WTC11 (cell line): ENCODE results near the gene SLC16A9. TPM values are rescaled to one million over a fixed set of nuclear protein-coding genes. Genes with fewer than 3 reads are reported as not detected.

Experiments used
- ATAC-seq: fragments of 200-7000 bp; cut with Tn5 transposase; 2 replicates; pipeline ENCODE4 v1.10.0; 2021; ENCODE audit warnings: mild to moderate bottlenecking, moderate library complexity
- CTCF ChIA-PET: fragments of 300-600 bp; sonication (Branson Sonifier 250); formaldehyde crosslinking; loops from one replicate; lab custom pipeline; 2021; ENCODE audit warnings: antibody characterized with exemption; lab: Charles Lee
- POLR2A ChIA-PET: fragments of 350-600 bp; sonication (Branson Sonifier 250); formaldehyde crosslinking; loops from one replicate; lab custom pipeline; 2021; ENCODE audit warnings: antibody characterized with exemption; lab: Charles Lee
- DNase-seq: peaks from one replicate; pipeline ENCODE4 v3.0.0; 2021; ENCODE audit warnings: low spot score
- H3K27ac Mint-ChIP-seq: 2 replicates; pipeline ENCODE4 v1.8.0; 2021; ENCODE audit warnings: mixed read lengths
- H3K27me3 Mint-ChIP-seq: 2 replicates; pipeline ENCODE4 v1.8.0; 2021; ENCODE audit warnings: low read depth, mild to moderate bottlenecking, moderate library complexity, mixed read lengths
- H3K36me3 Mint-ChIP-seq: 2 replicates; pipeline ENCODE4 v1.8.0; 2021; ENCODE audit warnings: mixed read lengths
- H3K4me1 Mint-ChIP-seq: 2 replicates; pipeline ENCODE4 v1.8.0; 2022; ENCODE audit warnings: mixed read lengths
- H3K4me3 Mint-ChIP-seq: 2 replicates; pipeline ENCODE4 v1.8.0; 2021; ENCODE audit warnings: mild to moderate bottlenecking, moderate library complexity, mixed read lengths
- H3K9me3 Mint-ChIP-seq: 2 replicates; pipeline ENCODE4 v1.8.0; 2021; ENCODE audit warnings: mixed read lengths
- AFF4 ChIP-seq: sonication (generic); formaldehyde crosslinking; IDR thresholded peaks from 2 replicates; pipeline ENCODE4 v1.8.1; 2023; ENCODE audit warnings: mild to moderate bottlenecking, missing genetic modification reagents, borderline replicate concordance
- ATF3 ChIP-seq: sonication (generic); formaldehyde crosslinking; conservative IDR thresholded peaks from 2 replicates; pipeline ENCODE4 v1.8.1; 2022; ENCODE audit warnings: mild to moderate bottlenecking, missing genetic modification reagents
- ATF6 ChIP-seq: sonication (generic); formaldehyde crosslinking; IDR thresholded peaks from 2 replicates; pipeline ENCODE4 v1.8.1; 2023; ENCODE audit warnings: mild to moderate bottlenecking, missing genetic modification reagents
- CREB1 ChIP-seq: sonication (generic); formaldehyde crosslinking; IDR thresholded peaks from 2 replicates; pipeline ENCODE4 v1.8.0; 2023; ENCODE audit warnings: mild to moderate bottlenecking, missing genetic modification reagents
- ESRRA ChIP-seq: sonication (generic); formaldehyde crosslinking; IDR thresholded peaks from 2 replicates; pipeline ENCODE4 v1.8.1; 2022; ENCODE audit warnings: mild to moderate bottlenecking, missing genetic modification reagents, borderline replicate concordance
- GABPB1 ChIP-seq: sonication (generic); formaldehyde crosslinking; IDR thresholded peaks from 2 replicates; pipeline ENCODE4 v1.8.1; 2023; ENCODE audit warnings: mild to moderate bottlenecking, missing genetic modification reagents
- JAZF1 ChIP-seq: fragments of 250-450 bp; sonication (Bioruptor Pico); IDR thresholded peaks from 2 replicates; pipeline ENCODE4 v1.9.0; 2021; ENCODE audit warnings: moderate library complexity, mild to moderate bottlenecking, inconsistent platforms
- MYBL2 ChIP-seq: sonication (generic); formaldehyde crosslinking; IDR thresholded peaks from 2 replicates; pipeline ENCODE4 v1.8.1; 2023; ENCODE audit warnings: mild to moderate bottlenecking, moderate library complexity, missing genetic modification reagents
- NFE2L1 ChIP-seq: sonication (generic); formaldehyde crosslinking; IDR thresholded peaks from 2 replicates; pipeline ENCODE4 v1.8.1; 2023; ENCODE audit warnings: missing genetic modification reagents
- NFYB ChIP-seq: sonication (generic); formaldehyde crosslinking; conservative IDR thresholded peaks from 2 replicates; pipeline ENCODE4 v1.8.0; 2022; ENCODE audit warnings: low read depth, missing genetic modification reagents
- NR2C2 ChIP-seq: sonication (generic); formaldehyde crosslinking; IDR thresholded peaks from 2 replicates; pipeline ENCODE4 v1.8.0; 2022; ENCODE audit warnings: mild to moderate bottlenecking, missing genetic modification reagents
- PRRX2 ChIP-seq: fragments of 250-450 bp; sonication (Bioruptor Pico); IDR thresholded peaks from 2 replicates; pipeline ENCODE4 v1.8.0; 2021; ENCODE audit warnings: mild to moderate bottlenecking
- RORB ChIP-seq: fragments of 250-450 bp; sonication (Bioruptor Pico); IDR thresholded peaks from 2 replicates; pipeline ENCODE4 v1.9.0; 2021; ENCODE audit warnings: mild to moderate bottlenecking
- TEAD4 ChIP-seq: sonication (generic); formaldehyde crosslinking; IDR thresholded peaks from 2 replicates; pipeline ENCODE4 v1.8.0; 2022; ENCODE audit warnings: mild to moderate bottlenecking, missing genetic modification reagents
- USF1 ChIP-seq: sonication (generic); formaldehyde crosslinking; IDR thresholded peaks from 2 replicates; pipeline ENCODE4 v1.8.0; 2022; ENCODE audit warnings: mild to moderate bottlenecking, missing genetic modification reagents
- ZBTB43 ChIP-seq: sonication (generic); formaldehyde crosslinking; IDR thresholded peaks from 2 replicates; pipeline ENCODE4 v1.8.1; 2023; ENCODE audit warnings: mild to moderate bottlenecking, missing genetic modification reagents
- ZNF138 ChIP-seq: sonication (generic); formaldehyde crosslinking; conservative IDR thresholded peaks from 2 replicates; pipeline ENCODE4 v1.8.1; 2022; ENCODE audit warnings: mild to moderate bottlenecking, moderate library complexity, missing genetic modification reagents
- ZNF219 ChIP-seq: sonication (generic); formaldehyde crosslinking; IDR thresholded peaks from 2 replicates; pipeline ENCODE4 v1.8.0; 2023; ENCODE audit warnings: missing genetic modification reagents, mild to moderate bottlenecking, borderline replicate concordance
- ZNF232 ChIP-seq: sonication (generic); formaldehyde crosslinking; IDR thresholded peaks from 2 replicates; pipeline ENCODE4 v1.8.0; 2022; ENCODE audit warnings: mild to moderate bottlenecking, missing genetic modification reagents
- ZNF396 ChIP-seq: fragments of 250-450 bp; sonication (Bioruptor Pico); IDR thresholded peaks from 2 replicates; pipeline ENCODE4 v1.8.0; 2021; ENCODE audit warnings: mild to moderate bottlenecking, moderate library complexity, borderline replicate concordance
- ZNF423 ChIP-seq: fragments of 250-450 bp; sonication (Bioruptor Pico); IDR thresholded peaks from 2 replicates; pipeline ENCODE4 v2.1.2; 2022; ENCODE audit warnings: mild to moderate bottlenecking, moderate library complexity
- total RNA-seq: library from RNA; stranded (reverse); gene quantifications from 3 replicates; pipeline ENCODE4 v1.2.3, GENCODE V29; 2021

The SLC16A9 gene
- total RNA-seq, 1 experiment from 2014 or later: 4.0 TPM

- CTCF ChIA-PET: no interaction called here
- Mint-ChIP-seq H3K9me3 (0 out of 2 replicates have a peak, but pooled peaks cover 5% of the 10 kb centered on the region), H3K4me3 (no peak overlapping the region), H3K4me1 (peaks cover 18% of the 10 kb centered on the region), H3K36me3 (no peaks in the 10 kb centered on the region), H3K27ac (no peak overlapping the region), H3K27me3 (no peaks in the 10 kb centered on the region)
- TF ChIP-seq TEAD4 (CRISPR knock-in tag) (no peak), ZNF396 (CRISPR knock-in tag) (no peak), ESRRA (no peak), AFF4 (CRISPR knock-in tag) (no peak), RORB (CRISPR knock-in tag) (no peak), CREB1 (CRISPR knock-in tag) (no peak), PRRX2 (CRISPR knock-in tag) (no peak), ZNF219 (CRISPR knock-in tag) (no peak), GABPB1 (CRISPR knock-in tag) (no peak), ZBTB43 (CRISPR knock-in tag) (no peak), MYBL2 (no peak), JAZF1 (CRISPR knock-in tag) (no peak), ATF6 (no peak), NFE2L1 (CRISPR knock-in tag) (no peak), ZNF232 (no peak), ZNF423 (CRISPR knock-in tag) (no peak), NR2C2 (no peak)
- ATAC-seq (no peak), DNase-seq (no peak)
- POLR2A ChIA-PET: no interaction called here
Observed at GRCh38 chr10:59672150-59672875, 37.3 kb downstream of the SLC16A9 start.

GRCh38 chr10:59670269-59670668, 39.4 kb downstream of the SLC16A9 start:
- Mint-ChIP-seq H3K9me3 (0 out of 2 replicates have a peak, but pooled peaks cover 5% of the 10 kb centered on the region), H3K27me3 (no peaks in the 10 kb centered on the region), H3K36me3 (no peaks in the 10 kb centered on the region), H3K27ac (no peak overlapping the region), H3K4me3 (no peak overlapping the region), H3K4me1 (peaks cover 18% of the 10 kb centered on the region)
- DNase-seq: no peak
- ChIA-PET POLR2A (no interaction called here), CTCF (interaction anchor here (1.5 kb wide), 2 partner anchors 31 to 44 kb away, joined by 4 read pairs; no protein-coding TSS in a partner anchor)
- no peak for ATAC-seq
- TF ChIP-seq USF1 (no peak), ATF3 (CRISPR knock-in tag) (no peak), ZNF138 (no peak), TEAD4 (CRISPR knock-in tag) (no peak), ZNF219 (CRISPR knock-in tag) (no peak), ZBTB43 (CRISPR knock-in tag) (no peak), AFF4 (CRISPR knock-in tag) (no peak), NFYB (CRISPR knock-in tag) (no peak)
